Endothelial cell of umbilical vein (primary cell): ENCODE measurements around the gene TMEM120B. TPM values are rescaled to one million over a fixed set of nuclear protein-coding genes. Genes with fewer than 3 reads are reported as not detected.

Experiments
- BruUV-seq: library from RNA; stranded (reverse); fragments of 400-500 nt; replicated peaks from 2 replicates; lab custom pipeline; 2021; lab: Mats Ljungman, UMichigan
- CTCF ChIA-PET: fragments of 300-600, 350-600 bp; sonication (Branson Sonifier 250); formaldehyde crosslinking; loops from one replicate; lab custom pipeline; 2021; ENCODE audit warnings: antibody characterized with exemption, inconsistent platforms; lab: Charles Lee
- POLR2A ChIA-PET: fragments of 300-600, 350-600 bp; sonication (Branson Sonifier 250); formaldehyde crosslinking; loops from one replicate; lab custom pipeline; 2021; ENCODE audit warnings: antibody characterized with exemption, inconsistent platforms; lab: Charles Lee
- DNase-seq: peaks from one replicate; pipeline ENCODE4 v3.0.0-alpha.2; 2011; ENCODE audit warnings: low read depth, low spot score
- FAIRE-seq: peaks from 2 replicates; lab custom pipeline; 2011; peaks lifted over from hg19 to GRCh38; lab: Jason Lieb, UNC
- H2AFZ ChIP-seq: 2 replicates; pipeline ENCODE4 v1.6.0; 2012; ENCODE audit warnings: low read depth, low read length, control low read depth, inconsistent platforms
- H3K27ac ChIP-seq: 2 replicates; pipeline ENCODE4 v1.5.1; 2011; ENCODE audit warnings: low read depth, mild to moderate bottlenecking, control low read depth, low read length, moderate library complexity; ENCODE audit not compliant: insufficient read depth
- H3K27me3 ChIP-seq, 2 experiments: 2 replicates each; pipeline versions ENCODE4 v1.6.0 to v1.6.1; 2011; ENCODE audit warnings: low read length in 2 of 2, mixed read lengths in 1 of 2; ENCODE audit not compliant: control insufficient read depth in 2 of 2, insufficient read depth in 2 of 2
- H3K36me3 ChIP-seq, 2 experiments: 2 replicates in 1 of 2; 3 replicates in 1 of 2; pipeline ENCODE4 v1.5.1; 2011; ENCODE audit warnings: low read length in 2 of 2, mild to moderate bottlenecking in 1 of 2, moderate library complexity in 1 of 2; ENCODE audit not compliant: control insufficient read depth in 2 of 2, insufficient read depth in 2 of 2; ENCODE audit errors: extremely low read depth in 1 of 2
- H3K4me1 ChIP-seq: 3 replicates; pipeline ENCODE4 v1.5.1; 2011; ENCODE audit warnings: mild to moderate bottlenecking, low read length; ENCODE audit not compliant: control insufficient read depth, insufficient read depth; ENCODE audit errors: extremely low read depth
- H3K4me2 ChIP-seq: 2 replicates; pipeline ENCODE4 v1.6.1; 2011; ENCODE audit warnings: low read length, control low read depth, mixed read lengths; ENCODE audit not compliant: insufficient read depth
- H3K4me3 ChIP-seq, 3 experiments: fragments of 200-600 bp in 1 of 3; sonication (generic), shearing (Covaris generic) in 1 of 3; replicated peaks in 1 of 3; 2 replicates each; pipeline ENCODE4 v1.5.1; 2011 to 2016; ENCODE audit warnings: control low read depth in 3 of 3, low read length in 3 of 3, mild to moderate bottlenecking in 2 of 3, inconsistent platforms in 1 of 3, low read depth in 1 of 3, moderate library complexity in 1 of 3; ENCODE audit not compliant: insufficient read depth in 1 of 3
- H3K79me2 ChIP-seq: 2 replicates; pipeline ENCODE4 v1.6.0; 2012; ENCODE audit warnings: low read length, inconsistent platforms; ENCODE audit not compliant: control insufficient read depth, insufficient read depth
- H3K9ac ChIP-seq: replicated peaks from 2 replicates; pipeline ENCODE3; 2011; ENCODE audit warnings: low read length, control low read depth; ENCODE audit not compliant: insufficient read depth; ENCODE audit errors: extremely low read depth
- H3K9me1 ChIP-seq: replicated peaks from 3 replicates; pipeline ENCODE4 v1.6.0; 2011; ENCODE audit warnings: mild to moderate bottlenecking, low read length; ENCODE audit not compliant: control insufficient read depth, insufficient read depth; ENCODE audit errors: extremely low read depth
- H3K9me3 ChIP-seq: replicated peaks from 2 replicates; pipeline ENCODE4 v1.5.1; 2012; ENCODE audit warnings: low read length, inconsistent platforms; ENCODE audit not compliant: control insufficient read depth, insufficient read depth
- H4K20me1 ChIP-seq: replicated peaks from 2 replicates; pipeline ENCODE3; 2011; ENCODE audit warnings: mild to moderate bottlenecking, low read length; ENCODE audit not compliant: control insufficient read depth, insufficient read depth; ENCODE audit errors: extremely low read depth
- EZH2 ChIP-seq: IDR thresholded peaks from 2 replicates; pipeline ENCODE4 v1.6.1; 2012; ENCODE audit warnings: borderline replicate concordance, low read depth, mild to moderate bottlenecking, moderate library complexity, low read length, inconsistent platforms; ENCODE audit not compliant: severe bottlenecking
- FOS ChIP-seq: IDR thresholded peaks from 2 replicates; pipeline ENCODE4 v1.6.1; 2011; ENCODE audit warnings: mild to moderate bottlenecking, low read length, moderate library complexity, borderline replicate concordance; ENCODE audit not compliant: insufficient read depth
- GATA2 ChIP-seq: IDR thresholded peaks from 2 replicates; pipeline ENCODE4 v1.7.0; 2011; ENCODE audit warnings: low read depth, mild to moderate bottlenecking, moderate library complexity, mixed read lengths, low read length; ENCODE audit not compliant: insufficient read length, insufficient read depth
- JUN ChIP-seq: IDR thresholded peaks from 2 replicates; pipeline ENCODE4 v1.6.1; 2011; ENCODE audit warnings: borderline replicate concordance, low read depth; ENCODE audit not compliant: insufficient read length, insufficient read depth
- MYC ChIP-seq: IDR thresholded peaks from one replicate; pipeline ENCODE4 v1.6.1; 2011; ENCODE audit warnings: mild to moderate bottlenecking, low read depth, low read length
- POLR2A ChIP-seq: IDR thresholded peaks from 2 replicates; pipeline ENCODE4 v1.6.1; 2012; ENCODE audit warnings: low read depth, mild to moderate bottlenecking, control low read depth, low read length
- POLR2AphosphoS5 ChIP-seq: IDR thresholded peaks from 2 replicates; pipeline ENCODE4 v1.6.1; 2012; ENCODE audit warnings: low read depth, mild to moderate bottlenecking, control low read depth, low read length, moderate library complexity; ENCODE audit not compliant: insufficient read depth
- dilution Hi-C: fragments of 300-500 bp; cut with MboI; formaldehyde crosslinking; loops from one replicate; pipeline ENCODE4 v1.15.0; 2019; ENCODE audit warnings: low sequenced_read_pairs; ENCODE audit not compliant: extremely low pct_ligation_motif_present
- intact Hi-C: fragments of 100-400 bp; cut with micrococcal nuclease; formaldehyde crosslinking; loops from one replicate; pipeline ENCODE4 v1.10.0; 2022
- polyA plus RNA-seq, 4 experiments: library from polyadenylated mRNA; depleted of rRNA in 3 of 4; stranded (reverse) in 3 of 4; unstranded in 1 of 4; fragments of >200 nt; gene quantifications; 2 replicates each; pipeline versions ENCODE4 v1.2.1 to v1.2.3, GENCODE V29; 2011 to 2012; ENCODE audit warnings: missing spikeins in 1 of 4
- total RNA-seq: library from RNA; stranded (reverse); gene quantifications from 2 replicates; pipeline ENCODE4 v1.2.3, GENCODE V29; 2021
- TF ChIP-seq, protein P1 (sequence below), 2 donors: IDR thresholded peaks; 1 replicate in 1 of 2; 2 replicates in 1 of 2; pipeline ENCODE4 v1.5.1; 2011; ENCODE audit warnings: low read length in 2 of 2, mild to moderate bottlenecking in 2 of 2, moderate library complexity in 2 of 2, control low read depth in 1 of 2, inconsistent platforms in 1 of 2, low read depth in 1 of 2; ENCODE audit not compliant: insufficient read depth in 1 of 2; ENCODE audit errors: extremely low read depth in 1 of 2
- TF ChIP-seq, protein P2 (sequence below): IDR thresholded peaks from 2 replicates; pipeline ENCODE4 v1.6.1; 2011; ENCODE audit not compliant: insufficient read depth, insufficient read length

The TMEM120B gene
- total and polyA plus RNA-seq, 2 donors (not counting 3 experiments of a cell fraction or from before 2014, with no cell fraction given): 10.4 to 12.8 TPM

DNA sequence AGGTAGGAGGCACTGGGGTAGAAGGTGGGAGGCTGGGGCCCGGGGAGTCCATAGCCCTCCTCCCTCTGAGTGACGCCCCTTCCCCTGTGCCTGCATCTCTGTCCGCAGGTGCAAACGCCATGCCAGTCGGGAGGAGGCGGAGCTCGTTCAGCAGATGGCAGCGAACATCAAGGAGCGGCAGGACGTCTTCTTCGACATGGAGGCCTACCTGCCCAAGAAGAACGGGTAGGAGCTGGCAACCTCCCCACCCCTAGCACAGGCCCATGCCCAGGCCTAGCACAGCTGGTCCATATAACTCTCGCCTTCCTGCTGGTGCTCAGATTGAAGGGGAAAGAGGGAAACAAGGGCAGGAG is 35.6 kb downstream of the TMEM120B start:
- intact Hi-C loops: loop anchor here (5.0 kb wide), 1 partner anchor 44 kb away; the partner anchor contains the start of gene RHOF
- dilution Hi-C loops: no loop called here
- ChIA-PET POLR2A (interaction anchor here (1.0 kb wide), 1 partner anchor 18 kb away, joined by 6 read pairs; no protein-coding TSS in a partner anchor), CTCF (interaction anchor here (1.0 to 1.8 kb wide), 4 partner anchors 25 to 46 kb away, joined by 3 to 13 read pairs (median 6); partner anchors contain the start of genes RHOF and TMEM120B)
- BruUV-seq: no TSS peak
- Histone ChIP-seq H3K4me3 (no peak overlapping the region), H2AFZ (peak overlapping the region; percentile 6), H3K4me2 (no peak overlapping the region), H3K4me1 (peaks cover 12% of the 10 kb centered on the region), H3K9me3 (no peaks in the 10 kb centered on the region), H3K9me1 (no peaks in the 10 kb centered on the region), H3K36me3 (no peaks in the 10 kb centered on the region), H3K27me3 (no peaks in the 10 kb centered on the region), H3K79me2 (no peaks in the 10 kb centered on the region), H3K9ac (peak overlapping the region; percentile 45), H4K20me1 (no peaks in the 10 kb centered on the region), H3K27ac (peak overlapping the region; percentile 86)
- FAIRE-seq (no peak), DNase-seq (no peak)
- TF ChIP-seq POLR2AphosphoS5 (no peak), EZH2 (no peak), FOS (no peak), GATA2 (no peak), POLR2A (no peak), JUN (no peak), MYC (no peak)
- TF ChIP-seq, protein P1, sequence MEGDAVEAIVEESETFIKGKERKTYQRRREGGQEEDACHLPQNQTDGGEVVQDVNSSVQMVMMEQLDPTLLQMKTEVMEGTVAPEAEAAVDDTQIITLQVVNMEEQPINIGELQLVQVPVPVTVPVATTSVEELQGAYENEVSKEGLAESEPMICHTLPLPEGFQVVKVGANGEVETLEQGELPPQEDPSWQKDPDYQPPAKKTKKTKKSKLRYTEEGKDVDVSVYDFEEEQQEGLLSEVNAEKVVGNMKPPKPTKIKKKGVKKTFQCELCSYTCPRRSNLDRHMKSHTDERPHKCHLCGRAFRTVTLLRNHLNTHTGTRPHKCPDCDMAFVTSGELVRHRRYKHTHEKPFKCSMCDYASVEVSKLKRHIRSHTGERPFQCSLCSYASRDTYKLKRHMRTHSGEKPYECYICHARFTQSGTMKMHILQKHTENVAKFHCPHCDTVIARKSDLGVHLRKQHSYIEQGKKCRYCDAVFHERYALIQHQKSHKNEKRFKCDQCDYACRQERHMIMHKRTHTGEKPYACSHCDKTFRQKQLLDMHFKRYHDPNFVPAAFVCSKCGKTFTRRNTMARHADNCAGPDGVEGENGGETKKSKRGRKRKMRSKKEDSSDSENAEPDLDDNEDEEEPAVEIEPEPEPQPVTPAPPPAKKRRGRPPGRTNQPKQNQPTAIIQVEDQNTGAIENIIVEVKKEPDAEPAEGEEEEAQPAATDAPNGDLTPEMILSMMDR (IDR thresholded peaks at IDR 0.05; ENCODE audit: extremely low read depth in 1 of 2, insufficient read depth in 1 of 2, low read depth in 1 of 2, low read length in 2 of 2): no peak
- TF ChIP-seq, protein P2, sequence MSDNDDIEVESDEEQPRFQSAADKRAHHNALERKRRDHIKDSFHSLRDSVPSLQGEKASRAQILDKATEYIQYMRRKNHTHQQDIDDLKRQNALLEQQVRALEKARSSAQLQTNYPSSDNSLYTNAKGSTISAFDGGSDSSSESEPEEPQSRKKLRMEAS: no peak
